ENCODE results near the gene PRSS2.

Gene PRSS2

GRCh38 chr7:142798451-142799436 is 28.0 kb downstream of the PRSS2 start:
- H3K27ac ChIP-seq, result no peak overlapping the region

GRCh38 chr7:142799437-142799835 is 28.7 kb downstream of the PRSS2 start:
- no peak overlapping the region for H3K27ac ChIP-seq
- TF ChIP-seq CTCF (conservative IDR thresholded peaks at IDR 0.05) (no peak), ZFX (IDR thresholded peaks at IDR 0.05) (no peak)

More at GRCh38 chr7:142798451-142799436, 28.0 kb downstream of the PRSS2 start:
- no peak for TF ChIP-seq ZFX (IDR thresholded peaks at IDR 0.05)
- no peak for TF ChIP-seq CTCF (conservative IDR thresholded peaks at IDR 0.05)

GRCh38 chr7:142800088-142800487 is 29.3 kb downstream of the PRSS2 start:
- H3K27ac ChIP-seq, result no peak overlapping the region
- TF ChIP-seq CTCF (conservative IDR thresholded peaks at IDR 0.05) (no peak), ZFX (IDR thresholded peaks at IDR 0.05) (no peak)

DNA sequence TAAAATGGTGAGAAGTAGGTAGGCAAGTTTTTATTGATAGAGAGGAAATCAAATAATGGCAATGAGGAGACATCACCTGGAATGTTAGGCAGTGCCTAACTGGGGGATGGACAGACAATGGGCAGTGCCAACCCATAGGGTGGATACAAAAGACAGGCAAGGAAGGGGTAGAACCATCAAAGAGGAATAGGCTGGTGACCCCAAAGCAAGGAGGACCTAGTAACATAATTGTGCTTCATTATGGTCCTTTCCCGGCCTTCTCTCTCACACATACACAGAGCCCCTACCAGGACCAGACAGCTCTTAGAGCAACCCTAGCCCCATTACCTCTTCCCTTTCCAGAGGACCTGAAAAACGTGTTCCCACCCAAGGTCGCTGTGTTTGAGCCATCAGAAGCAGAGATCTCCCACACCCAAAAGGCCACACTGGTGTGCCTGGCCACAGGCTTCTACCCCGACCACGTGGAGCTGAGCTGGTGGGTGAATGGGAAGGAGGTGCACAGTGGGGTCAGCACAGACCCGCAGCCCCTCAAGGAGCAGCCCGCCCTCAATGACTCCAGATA is 30.0 kb downstream of the PRSS2 start:
- TF ChIP-seq CTCF (conservative IDR thresholded peaks at IDR 0.05), result no peak
- TF ChIP-seq ZFX (IDR thresholded peaks at IDR 0.05), result no peak

DNA sequence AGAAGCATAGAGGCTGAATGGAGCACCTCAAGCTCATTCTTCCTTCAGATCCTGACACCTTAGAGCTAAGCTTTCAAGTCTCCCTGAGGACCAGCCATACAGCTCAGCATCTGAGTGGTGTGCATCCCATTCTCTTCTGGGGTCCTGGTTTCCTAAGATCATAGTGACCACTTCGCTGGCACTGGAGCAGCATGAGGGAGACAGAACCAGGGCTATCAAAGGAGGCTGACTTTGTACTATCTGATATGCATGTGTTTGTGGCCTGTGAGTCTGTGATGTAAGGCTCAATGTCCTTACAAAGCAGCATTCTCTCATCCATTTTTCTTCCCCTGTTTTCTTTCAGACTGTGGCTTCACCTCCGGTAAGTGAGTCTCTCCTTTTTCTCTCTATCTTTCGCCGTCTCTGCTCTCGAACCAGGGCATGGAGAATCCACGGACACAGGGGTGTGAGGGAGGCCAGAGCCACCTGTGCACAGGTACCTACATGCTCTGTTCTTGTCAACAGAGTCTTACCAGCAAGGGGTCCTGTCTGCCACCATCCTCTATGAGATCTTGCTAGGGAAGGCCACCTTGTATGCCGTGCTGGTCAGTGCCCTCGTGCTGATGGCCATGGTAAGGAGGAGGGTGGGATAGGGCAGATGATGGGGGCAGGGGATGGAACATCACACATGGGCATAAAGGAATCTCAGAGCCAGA is 31.0 kb downstream of the PRSS2 start:
- TF ChIP-seq ZFX (IDR thresholded peaks at IDR 0.05), result no peak
- no peak for TF ChIP-seq CTCF (conservative IDR thresholded peaks at IDR 0.05)
- H3K27ac ChIP-seq, result no peak overlapping the region

More for the DNA sequence above, 30.0 kb downstream of the PRSS2 start:
- H3K27ac ChIP-seq, result no peak overlapping the region

GRCh38 chr7:142802301-142802700 is 31.5 kb downstream of the PRSS2 start:
- TF ChIP-seq ZFX (IDR thresholded peaks at IDR 0.05), result no peak
- no peak for TF ChIP-seq CTCF (conservative IDR thresholded peaks at IDR 0.05)
- no peak overlapping the region for H3K27ac ChIP-seq

Data from C4-2B (cell line).